CD8-positive, alpha-beta memory T cell (primary cell): ENCODE results near the gene TMEM184A. TPM values are rescaled to one million over a fixed set of nuclear protein-coding genes. Genes with fewer than 3 reads are reported as not detected.

Source experiments
- CTCF ChIA-PET: fragments of 350-600 bp; sonication (Branson Sonifier 250); formaldehyde crosslinking; loops from one replicate; lab custom pipeline; 2021; ENCODE audit warnings: antibody characterized with exemption; lab: Charles Lee
- POLR2A ChIA-PET: fragments of 350-600 bp; sonication (Branson Sonifier 250); formaldehyde crosslinking; loops from one replicate; lab custom pipeline; 2021; ENCODE audit warnings: antibody characterized with exemption; lab: Charles Lee
- DNase-seq, 5 donors: peaks; one replicate each; pipeline versions ENCODE4 v3.0.0 to v3.0.0-alpha.2; 2020 to 2022; ENCODE audit warnings: mixed read lengths in 1 of 5
- H3K27ac ChIP-seq: one replicate; pipeline ENCODE4 v1.7.0; 2013; ENCODE audit warnings: low read depth, mild to moderate bottlenecking, low read length, moderate library complexity
- H3K27me3 ChIP-seq: 2 replicates; pipeline ENCODE4 v1.7.0; 2013; ENCODE audit warnings: low read length, mild to moderate bottlenecking; ENCODE audit not compliant: insufficient read depth, poor library complexity, severe bottlenecking
- H3K36me3 ChIP-seq: 2 replicates; pipeline ENCODE4 v1.7.0; 2013; ENCODE audit warnings: mild to moderate bottlenecking, low read length, moderate library complexity; ENCODE audit not compliant: insufficient read depth
- H3K4me1 ChIP-seq: 2 replicates; pipeline ENCODE4 v1.7.0; 2013; ENCODE audit warnings: mild to moderate bottlenecking, low read length, moderate library complexity; ENCODE audit not compliant: insufficient read depth
- H3K4me3 ChIP-seq: 2 replicates; pipeline ENCODE4 v1.7.0; 2013; ENCODE audit warnings: mild to moderate bottlenecking, low read length
- H3K9me3 ChIP-seq: 2 replicates; pipeline ENCODE4 v1.7.0; 2013; ENCODE audit warnings: mild to moderate bottlenecking, low read length
- H3K27ac Mint-ChIP-seq, 8 donors: one replicate each; pipeline ENCODE4 v1.8.0; 2020 to 2021; ENCODE audit warnings: mixed read lengths in 8 of 8, mild to moderate bottlenecking in 6 of 8, inconsistent platforms in 3 of 8, moderate library complexity in 3 of 8
- H3K27me3 Mint-ChIP-seq, 2 donors: one replicate each; pipeline ENCODE4 v1.8.0; 2020 to 2021; ENCODE audit warnings: mixed read lengths in 2 of 2, mild to moderate bottlenecking in 1 of 2, moderate library complexity in 1 of 2
- H3K36me3 Mint-ChIP-seq, 3 donors: one replicate each; pipeline ENCODE4 v1.8.0; 2020 to 2021; ENCODE audit warnings: mixed read lengths in 3 of 3, inconsistent platforms in 1 of 3, mild to moderate bottlenecking in 1 of 3
- H3K4me1 Mint-ChIP-seq, 3 donors: one replicate each; pipeline ENCODE4 v1.8.0; 2020 to 2021; ENCODE audit warnings: mixed read lengths in 3 of 3, inconsistent platforms in 1 of 3, mild to moderate bottlenecking in 1 of 3
- H3K4me3 Mint-ChIP-seq, 7 donors: one replicate each; pipeline ENCODE4 v1.8.0; 2020 to 2021; ENCODE audit warnings: mixed read lengths in 7 of 7, mild to moderate bottlenecking in 6 of 7, moderate library complexity in 4 of 7, inconsistent platforms in 2 of 7
- H3K9me3 Mint-ChIP-seq, 5 donors: one replicate each; pipeline ENCODE4 v1.8.0; 2020 to 2022; ENCODE audit warnings: mixed read lengths in 5 of 5, mild to moderate bottlenecking in 3 of 5, moderate library complexity in 2 of 5, inconsistent platforms in 1 of 5
- polyA plus RNA-seq: library from polyadenylated mRNA; unstranded; fragments of 300-500 nt; fragmentation: Illumina TruSeq; gene quantifications from one replicate; pipeline ENCODE4 v1.2.3, GENCODE V29; 2021
- total RNA-seq, 2 experiments: library from RNA; stranded (reverse); gene quantifications; one replicate each; pipeline ENCODE4 v1.2.3, GENCODE V29; 2021

Gene TMEM184A
- total and polyA plus RNA-seq, 3 experiments from 2014 or later = not detected

DNA sequence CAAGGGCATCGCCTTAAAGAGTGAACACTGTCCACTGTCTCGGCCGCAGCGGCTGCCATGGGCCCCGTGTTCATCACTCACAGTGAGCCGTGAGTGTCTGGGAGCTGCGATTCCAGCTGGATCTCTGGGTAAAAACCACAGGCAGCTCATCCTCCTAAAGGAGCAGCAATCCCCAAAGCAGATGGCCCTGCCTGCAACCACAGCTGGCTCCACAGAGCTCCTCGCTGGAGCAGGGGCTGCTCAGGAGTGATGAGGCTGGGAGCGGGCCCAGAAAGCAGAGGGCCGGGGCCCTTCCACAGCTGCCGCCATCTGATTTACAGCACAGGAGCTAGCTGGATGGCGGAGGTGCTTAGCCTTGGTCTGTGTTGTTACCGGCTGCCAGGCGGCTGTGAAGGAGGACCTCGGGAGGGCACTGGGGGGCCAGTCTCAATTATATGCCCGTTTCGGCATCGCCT is 6.6 kb upstream of the TMEM184A start:
- CTCF ChIA-PET = interaction anchor here (1.8 kb wide), 1 partner anchor 14 kb away, joined by 5 read pairs; no protein-coding TSS in a partner anchor

DNA sequence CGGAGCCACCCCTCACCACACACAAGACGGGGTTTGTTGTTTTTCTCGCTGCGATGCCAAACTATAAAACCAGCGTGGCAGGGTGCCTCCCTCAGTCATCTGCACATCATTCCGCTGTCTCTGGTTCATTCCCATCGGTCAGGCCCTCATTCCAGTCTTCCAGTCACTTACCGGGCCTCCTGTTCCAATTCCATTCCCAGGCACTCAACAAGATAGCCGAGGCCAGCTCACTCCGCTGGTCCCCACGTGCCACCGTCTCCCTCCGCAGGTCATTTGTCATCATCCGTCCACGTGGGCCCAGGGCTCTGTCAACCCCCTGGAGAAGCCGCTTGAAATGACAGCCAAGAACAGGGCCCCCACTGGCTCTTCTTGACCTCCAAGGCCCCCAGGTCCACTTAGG is 6.1 kb upstream of the TMEM184A start:
- Mint-ChIP-seq H3K36me3 (peaks cover 0 to 17% (median 2%) of the 10 kb centered on the region in 3 donors), H3K27ac (no peak overlapping the region), H3K27me3 (peaks cover 0 to 2% of the 10 kb centered on the region in 2 donors), H3K4me1 (no peaks in the 10 kb centered on the region), H3K9me3 (no peaks in the 10 kb centered on the region), H3K4me3 (peak overlapping the region in 1 of 7 donors; percentile 54)
- no peaks in the 10 kb centered on the region for H3K9me3 ChIP-seq
- no peaks in the 10 kb centered on the region for H3K4me1 ChIP-seq
- ChIA-PET CTCF (interaction anchor here (1.8 kb wide), 1 partner anchor 13 kb away, joined by 5 read pairs; no protein-coding TSS in a partner anchor), POLR2A (interaction anchor here (0.6 kb wide), 1 partner anchor 73 kb away, joined by 3 read pairs; no protein-coding TSS in a partner anchor)
- no peak overlapping the region for H3K27ac ChIP-seq
- no peaks in the 10 kb centered on the region for H3K27me3 ChIP-seq
- DNase-seq = peak in 1 of 5 donors; percentile 45
- no peaks in the 10 kb centered on the region for H3K36me3 ChIP-seq
- H3K4me3 ChIP-seq = no peak overlapping the region

More for the DNA sequence above, 6.6 kb upstream of the TMEM184A start:
- Histone ChIP-seq H3K4me1 (no peaks in the 10 kb centered on the region), H3K36me3 (peaks cover 5% of the 10 kb centered on the region), H3K4me3 (no peak overlapping the region), H3K27ac (no peak overlapping the region), H3K9me3 (no peaks in the 10 kb centered on the region), H3K27me3 (no peaks in the 10 kb centered on the region)
- peaks cover 0 to 22% (median 2%) of the 10 kb centered on the region in 3 donors for H3K36me3 Mint-ChIP-seq
- H3K27me3 Mint-ChIP-seq = peaks cover 0 to 1% of the 10 kb centered on the region in 2 donors
- POLR2A ChIA-PET = no interaction called here
- H3K4me3 Mint-ChIP-seq = no peak overlapping the region
- peak in 1 of 5 donors; percentile 36 for DNase-seq
- no peak overlapping the region for H3K27ac Mint-ChIP-seq
- H3K4me1 Mint-ChIP-seq = peaks cover under 1 to 4% (median 1%) of the 10 kb centered on the region in 3 donors
- H3K9me3 Mint-ChIP-seq = no peaks in the 10 kb centered on the region

DNA sequence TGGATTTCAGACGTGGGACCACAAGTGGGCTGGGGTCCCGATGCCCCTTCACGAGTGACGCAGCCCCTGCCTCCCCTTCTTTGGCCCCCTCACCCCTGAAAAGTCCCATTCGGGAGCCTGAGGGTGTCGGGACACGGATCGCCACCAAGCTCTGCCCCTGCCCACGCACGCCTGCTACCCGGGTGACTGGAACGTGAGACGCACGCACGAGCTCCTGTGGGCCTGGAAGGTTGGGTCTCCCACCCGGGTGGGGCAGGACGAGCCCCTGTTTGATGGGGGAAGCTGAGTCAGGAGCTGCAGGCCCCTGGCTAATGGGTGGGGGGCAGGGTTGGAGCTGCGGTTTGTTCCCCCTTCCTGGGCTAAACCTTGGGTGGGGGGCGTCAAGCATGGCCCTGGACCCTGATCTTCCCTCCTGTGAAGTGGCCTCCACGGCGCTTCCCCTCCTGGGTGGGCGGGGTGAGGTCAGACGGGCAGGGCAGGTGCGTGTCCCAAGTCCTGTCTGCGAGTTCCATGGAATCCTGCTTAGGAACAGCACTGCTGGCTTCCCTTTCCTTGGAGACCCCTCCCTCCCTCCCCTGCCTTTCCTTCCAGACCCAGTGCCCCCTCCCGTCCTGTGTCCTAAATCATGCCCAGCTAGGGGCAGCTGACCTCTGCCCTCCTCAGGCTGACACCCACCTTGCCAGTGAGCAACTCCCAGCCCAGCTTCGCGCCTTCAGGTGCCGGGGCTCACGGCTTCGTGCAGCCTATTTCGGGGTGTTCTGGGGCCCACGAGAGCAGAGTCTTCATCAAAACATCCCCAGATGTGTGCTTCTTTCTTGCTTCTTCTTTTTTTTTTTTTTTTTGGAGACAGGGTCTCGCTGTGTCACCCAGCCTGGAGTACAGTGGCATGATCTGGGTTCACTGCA is 5.3 kb upstream of the TMEM184A start:
- Mint-ChIP-seq H3K4me1 (peaks cover 0 to 1% (median 0%) of the 10 kb centered on the region in 3 donors), H3K27me3 (peaks cover 0 to 4% of the 10 kb centered on the region in 2 donors), H3K4me3 (no peak overlapping the region), H3K9me3 (no peaks in the 10 kb centered on the region), H3K27ac (no peak overlapping the region), H3K36me3 (peaks cover 0 to 9% (median 2%) of the 10 kb centered on the region in 3 donors)
- peak in 1 of 5 donors; percentile 44 for DNase-seq
- Histone ChIP-seq H3K9me3 (no peaks in the 10 kb centered on the region), H3K27ac (no peak overlapping the region), H3K4me1 (no peaks in the 10 kb centered on the region), H3K4me3 (no peak overlapping the region), H3K36me3 (no peaks in the 10 kb centered on the region), H3K27me3 (no peaks in the 10 kb centered on the region)
- ChIA-PET CTCF (no interaction called here), POLR2A (interaction anchor here (0.6 kb wide), 1 partner anchor 72 kb away, joined by 3 read pairs; no protein-coding TSS in a partner anchor)

DNA sequence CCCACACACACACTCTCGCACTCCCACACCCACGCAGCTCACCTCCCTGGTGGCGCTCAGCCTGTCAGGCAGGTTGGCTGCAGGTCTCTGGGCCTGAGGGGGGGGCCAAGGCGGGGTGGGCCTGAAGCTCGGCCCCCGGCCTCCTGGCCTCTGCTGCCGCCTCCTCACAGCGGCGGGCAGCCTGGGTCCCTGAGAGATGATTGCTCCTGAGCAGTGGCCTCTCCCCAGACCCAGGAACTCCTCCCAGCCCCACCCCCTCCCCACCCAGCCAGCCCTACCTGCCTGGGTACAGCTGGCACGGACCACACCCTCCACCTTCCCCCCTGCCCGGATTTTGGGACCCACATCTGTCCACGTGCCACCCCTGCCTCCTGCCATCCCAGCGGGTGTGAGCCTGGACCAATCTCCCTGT is 4.6 kb upstream of the TMEM184A start:
- Mint-ChIP-seq H3K27ac (no peak overlapping the region), H3K9me3 (no peaks in the 10 kb centered on the region), H3K4me1 (peaks cover 0 to 3% (median 0%) of the 10 kb centered on the region in 3 donors), H3K27me3 (peaks cover 0 to 3% of the 10 kb centered on the region in 2 donors), H3K4me3 (no peak overlapping the region), H3K36me3 (peaks cover 0 to 3% (median 0%) of the 10 kb centered on the region in 3 donors)
- Histone ChIP-seq H3K27me3 (no peaks in the 10 kb centered on the region), H3K9me3 (no peaks in the 10 kb centered on the region), H3K27ac (no peak overlapping the region), H3K4me3 (no peak overlapping the region), H3K36me3 (no peaks in the 10 kb centered on the region), H3K4me1 (no peaks in the 10 kb centered on the region)
- CTCF ChIA-PET = no interaction called here
- peak in 1 of 5 donors; percentile 25 for DNase-seq
- POLR2A ChIA-PET = no interaction called here

DNA sequence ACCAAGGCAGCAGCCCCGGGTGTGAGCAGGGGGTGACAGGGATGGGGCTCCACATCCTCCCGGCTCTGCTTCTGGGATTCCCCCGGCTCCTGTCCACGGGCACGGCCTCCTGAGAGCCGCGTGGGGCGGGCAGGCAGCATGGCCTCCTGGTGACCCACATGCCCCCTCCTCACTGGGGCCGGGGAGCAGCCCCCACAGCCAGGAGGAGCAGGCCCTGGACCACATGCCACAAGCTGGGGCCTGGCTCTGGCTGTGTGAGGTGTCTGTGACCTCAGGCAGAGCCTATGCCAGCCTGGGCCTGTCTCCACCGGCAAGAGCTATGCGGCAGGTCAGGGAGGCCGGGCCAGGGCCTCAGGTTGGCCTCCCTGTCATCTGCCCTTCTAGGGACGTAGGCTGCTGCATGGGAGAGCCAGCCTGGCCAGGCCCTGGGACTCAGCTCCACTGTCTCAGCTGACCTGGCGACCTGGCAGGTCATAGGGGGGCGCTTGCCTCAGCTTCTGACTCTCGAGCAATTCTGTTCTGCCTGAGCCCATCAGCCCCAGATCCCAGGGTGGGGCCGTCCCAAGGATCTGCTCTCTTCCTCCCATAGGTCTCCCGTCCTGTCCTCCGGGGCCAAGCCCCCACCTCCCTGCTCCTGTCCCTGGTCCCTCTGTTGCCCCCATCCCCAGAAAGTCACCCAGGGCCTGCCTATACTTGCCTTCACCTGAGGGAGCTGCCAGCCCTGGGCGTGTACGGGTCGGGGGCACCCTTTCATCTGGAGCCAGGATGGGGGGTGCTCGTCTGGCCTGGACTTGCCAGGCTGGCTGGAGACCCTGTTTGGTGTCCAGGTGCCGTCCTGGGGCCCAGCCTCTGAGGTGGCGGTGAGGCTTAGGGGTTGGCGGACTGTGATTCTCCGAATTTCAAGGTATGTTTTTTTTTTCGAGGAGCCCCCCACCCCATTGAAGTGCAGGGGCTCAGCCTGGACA is 3.9 kb upstream of the TMEM184A start:
- no peaks in the 10 kb centered on the region for H3K9me3 ChIP-seq
- H3K27ac ChIP-seq = no peak overlapping the region
- Mint-ChIP-seq H3K36me3 (no peaks in the 10 kb centered on the region), H3K4me1 (peaks cover 0 to 3% (median 0%) of the 10 kb centered on the region in 3 donors), H3K27ac (no peak overlapping the region), H3K9me3 (no peaks in the 10 kb centered on the region), H3K27me3 (peaks cover 0 to 3% of the 10 kb centered on the region in 2 donors), H3K4me3 (no peak overlapping the region)
- no peaks in the 10 kb centered on the region for H3K4me1 ChIP-seq
- no peaks in the 10 kb centered on the region for H3K36me3 ChIP-seq
- no peaks in the 10 kb centered on the region for H3K27me3 ChIP-seq
- DNase-seq = peak in 1 of 5 donors; percentile 46
- CTCF ChIA-PET = no interaction called here
- no peak overlapping the region for H3K4me3 ChIP-seq
- POLR2A ChIA-PET = no interaction called here

DNA sequence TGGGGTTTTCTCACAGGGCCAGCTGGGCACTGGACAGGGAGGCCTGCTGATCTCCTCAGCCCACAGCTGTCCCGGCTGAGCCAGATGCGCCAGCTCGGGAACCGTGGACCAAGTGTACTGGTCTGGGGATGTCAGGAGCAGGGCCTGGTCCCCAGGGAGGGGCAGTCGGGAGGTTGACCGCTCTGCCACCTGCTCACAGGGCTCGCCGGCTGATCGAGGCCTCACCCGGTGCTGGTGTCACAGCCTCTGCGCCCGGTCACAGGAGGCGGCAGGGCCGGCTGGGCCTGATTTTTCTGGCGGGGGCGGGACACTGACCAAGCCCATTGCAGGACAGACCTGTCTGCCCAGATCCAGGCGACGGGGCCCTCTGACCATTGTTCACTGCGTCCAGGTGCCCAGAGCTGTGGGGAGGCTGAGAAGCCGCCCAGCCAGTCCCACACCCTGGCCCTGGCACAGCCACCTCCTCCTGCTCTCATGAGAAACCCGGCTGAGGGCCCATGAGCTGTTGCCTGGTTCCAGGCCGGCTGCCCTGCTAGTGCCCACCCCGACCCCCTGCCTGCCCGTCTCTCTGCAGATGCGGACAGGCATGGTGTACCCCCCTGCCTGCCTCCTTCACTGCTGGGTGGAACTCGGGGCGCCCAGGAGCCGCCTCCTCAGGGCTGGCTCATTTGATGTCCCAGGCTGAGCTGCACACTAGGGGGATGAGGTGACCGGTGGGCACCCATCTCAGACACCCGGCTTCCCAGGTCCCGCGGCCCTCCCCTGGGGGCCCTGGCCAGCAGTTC is 3.0 kb upstream of the TMEM184A start:
- Mint-ChIP-seq H3K27me3 (peaks cover 0 to 3% of the 10 kb centered on the region in 2 donors), H3K9me3 (no peaks in the 10 kb centered on the region), H3K4me1 (peaks cover 0 to 3% (median 0%) of the 10 kb centered on the region in 3 donors), H3K4me3 (no peak overlapping the region), H3K36me3 (no peaks in the 10 kb centered on the region), H3K27ac (no peak overlapping the region)
- Histone ChIP-seq H3K4me1 (no peaks in the 10 kb centered on the region), H3K9me3 (no peaks in the 10 kb centered on the region), H3K36me3 (no peaks in the 10 kb centered on the region), H3K4me3 (no peak overlapping the region), H3K27me3 (no peaks in the 10 kb centered on the region), H3K27ac (no peak overlapping the region)
- ChIA-PET POLR2A (no interaction called here), CTCF (no interaction called here)
- DNase-seq = peak in 1 of 5 donors; percentile 33

DNA sequence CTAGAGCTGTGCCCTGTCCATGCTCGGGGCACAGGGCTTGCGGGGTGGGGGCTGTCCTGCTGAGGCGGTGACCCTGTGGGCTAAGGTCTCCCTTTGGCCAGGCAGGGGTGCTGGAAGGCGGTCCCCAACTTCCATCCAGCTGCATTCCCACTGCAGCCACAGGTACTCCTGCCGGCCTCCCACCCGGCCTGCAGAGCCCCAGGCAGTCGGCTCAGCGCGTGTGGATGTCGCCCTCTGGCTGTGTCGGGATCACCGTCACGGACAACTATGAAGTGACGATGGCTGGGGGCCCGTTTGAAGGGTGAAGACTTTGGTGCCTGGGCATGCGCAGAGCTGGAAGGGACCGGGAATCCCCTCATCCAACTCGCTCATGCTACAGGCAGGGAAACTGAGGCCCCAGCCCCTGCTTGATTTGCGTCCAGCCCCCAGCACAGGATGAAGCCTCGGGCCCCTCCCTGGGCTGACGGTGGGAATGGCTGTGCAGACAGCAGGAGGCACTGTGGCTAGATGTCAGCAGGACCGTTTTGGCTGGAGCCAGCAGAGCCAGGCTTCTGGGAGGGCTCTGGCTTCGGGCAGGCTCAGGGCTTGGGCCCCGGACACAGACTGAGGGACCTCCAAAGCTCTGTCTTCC is 2.3 kb upstream of the TMEM184A start:
- no peak overlapping the region for H3K27ac Mint-ChIP-seq
- H3K36me3 Mint-ChIP-seq = no peaks in the 10 kb centered on the region
- peak in 1 of 5 donors; percentile 36 for DNase-seq
- H3K9me3 ChIP-seq = no peaks in the 10 kb centered on the region
- H3K9me3 Mint-ChIP-seq = no peaks in the 10 kb centered on the region
- no peak overlapping the region for H3K27ac ChIP-seq
- ChIA-PET CTCF (no interaction called here), POLR2A (no interaction called here)
- no peak overlapping the region for H3K4me3 ChIP-seq
- no peaks in the 10 kb centered on the region for H3K4me1 ChIP-seq
- H3K4me1 Mint-ChIP-seq = peaks cover 0 to 3% (median 0%) of the 10 kb centered on the region in 3 donors
- no peak overlapping the region for H3K4me3 Mint-ChIP-seq
- peaks cover 0 to 3% of the 10 kb centered on the region in 2 donors for H3K27me3 Mint-ChIP-seq
- no peaks in the 10 kb centered on the region for H3K36me3 ChIP-seq
- H3K27me3 ChIP-seq = no peaks in the 10 kb centered on the region
